Measurements from ENCODE around the gene GGTA1.
"Not testable (repeated sequence)": the region's sequence is repeated elsewhere in the genome, so short reads cannot be mapped to it uniquely, and the experiment has no call there.

GGTA1 gene

GRCh38 chr9:121455527-121456239 is 44.0 kb downstream of the GGTA1 start:
- no peak for DNase-seq (ENCODE audit: low spot score)

- DNase-seq (ENCODE audit: low spot score): no peak
Measured at GRCh38 chr9:121454972-121455371, 44.7 kb downstream of the GGTA1 start.

GRCh38 chr9:121453232-121453892 is 46.3 kb downstream of the GGTA1 start:
- no peak for DNase-seq (ENCODE audit: low spot score)

- DNase-seq (ENCODE audit: low spot score): no peak
Measured at GRCh38 chr9:121452085-121452484, 47.6 kb downstream of the GGTA1 start.

- DNase-seq (ENCODE audit: low spot score): no peak
Measured at GRCh38 chr9:121451586-121451985, 48.1 kb downstream of the GGTA1 start.

GRCh38 chr9:121450241-121450640 is 49.4 kb downstream of the GGTA1 start:
- no peak for DNase-seq (ENCODE audit: low spot score)

GRCh38 chr9:121449786-121450185 is 49.9 kb downstream of the GGTA1 start:
- no peak for DNase-seq (ENCODE audit: low spot score)

GRCh38 chr9:121447321-121447834 is 52.3 kb downstream of the GGTA1 start:
- DNase-seq (ENCODE audit: low spot score): no peak

- no peak for DNase-seq (ENCODE audit: low spot score)
Measured at GRCh38 chr9:121445986-121446385, 53.7 kb downstream of the GGTA1 start.

GRCh38 chr9:121443981-121444380 is 55.7 kb downstream of the GGTA1 start:
- DNase-seq (ENCODE audit: low spot score): no peak

GRCh38 chr9:121441165-121441564 is 58.5 kb downstream of the GGTA1 start:
- DNase-seq (ENCODE audit: low spot score): no peak

- DNase-seq (ENCODE audit: low spot score): no peak
Measured at GRCh38 chr9:121439711-121440664, 59.7 kb downstream of the GGTA1 start.

- no peak for DNase-seq (ENCODE audit: low spot score)
Measured at GRCh38 chr9:121439016-121439415, 60.6 kb downstream of the GGTA1 start.

- DNase-seq (ENCODE audit: low spot score): no peak
Measured at GRCh38 chr9:121437891-121438290, 61.8 kb downstream of the GGTA1 start.

- not testable (repeated sequence) for DNase-seq (ENCODE audit: low spot score)
Measured at GRCh38 chr9:121437046-121437445, 62.6 kb downstream of the GGTA1 start.

GRCh38 chr9:121434969-121435368 is 64.7 kb downstream of the GGTA1 start:
- no peak for DNase-seq (ENCODE audit: low spot score)

- DNase-seq (ENCODE audit: low spot score): no peak
Measured at GRCh38 chr9:121427899-121428298, 71.7 kb downstream of the GGTA1 start.

GRCh38 chr9:121424024-121424432 is 75.6 kb downstream of the GGTA1 start:
- no peak for DNase-seq (ENCODE audit: low spot score)

- no peak for DNase-seq (ENCODE audit: low spot score)
Measured at GRCh38 chr9:121411993-121412392, 87.7 kb downstream of the GGTA1 start.

GRCh38 chr9:121405899-121406298 is 93.7 kb downstream of the GGTA1 start:
- DNase-seq (ENCODE audit: low spot score): no peak
